Spinal cord (tissue), 10 donors: ENCODE data around the gene SLC25A45. TPM values are rescaled to one million over a fixed set of nuclear protein-coding genes. Genes with fewer than 3 reads are reported as not detected.

Source experiments
- DNase-seq, 6 donors: peaks; one replicate each; pipeline versions ENCODE4 v3.0.0 to v3.0.0-alpha.2; 2013 to 2015; ENCODE audit warnings: low spot score in 6 of 6, low read depth in 4 of 6
- H3K27ac ChIP-seq: one replicate; pipeline ENCODE4 v1.5.1; 2013; ENCODE audit warnings: low read depth, low read length, control low read depth
- H3K27me3 ChIP-seq: one replicate; pipeline ENCODE4 v1.6.1; 2013; ENCODE audit warnings: low read length; ENCODE audit not compliant: control insufficient read depth, insufficient read depth
- H3K36me3 ChIP-seq: one replicate; pipeline ENCODE4 v1.6.1; 2013; ENCODE audit warnings: low read length; ENCODE audit not compliant: control insufficient read depth, insufficient read depth
- H3K4me1 ChIP-seq: one replicate; pipeline ENCODE4 v1.6.1; 2013; ENCODE audit warnings: low read length; ENCODE audit not compliant: control insufficient read depth, insufficient read depth
- H3K4me3 ChIP-seq: one replicate; pipeline ENCODE4 v1.5.1; 2013; ENCODE audit warnings: low read depth, low read length, control low read depth
- H3K9me3 ChIP-seq: one replicate; pipeline ENCODE4 v1.6.1; 2013; ENCODE audit warnings: low read length; ENCODE audit not compliant: control insufficient read depth, insufficient read depth
- WGBS: methylation state at CpG from one replicate; pipeline ENCODE4 v1.1.5; 2013; ENCODE audit warnings: missing lambda C conversion rate; ENCODE audit not compliant: insufficient coverage; 5-methylcytosine and 5-hydroxymethylcytosine counted together
- long read RNA-seq, 4 donors: transcript quantifications; one replicate each; lab custom pipeline, GENCODE V29; 2026
- polyA plus RNA-seq, 2 donors: library from polyadenylated mRNA; unstranded; fragments of 120-200 nt; gene quantifications; one replicate each; pipeline ENCODE4 v1.2.1, GENCODE V29; 2013; ENCODE audit not compliant: insufficient read length in 2 of 2
- total RNA-seq, 2 donors: library from RNA; depleted of rRNA in 1 of 2; stranded (reverse); fragments of 120-200 nt in 1 of 2; fragments of >200 nt in 1 of 2; gene quantifications; one replicate each; pipeline versions ENCODE4 v1.2.3 to v1.2.4, GENCODE V29; 2013 to 2014
- donor health status: healthy.

Gene SLC25A45
- total RNA-seq (1 to 10 TPM; 2.3 to 3.1 TPM), polyA plus RNA-seq (1 to 10 TPM; 1.8 to 3.7 TPM)
- long read RNA-seq, donor 1, partial matches to known transcripts: 40 of 40 reads
- long read RNA-seq, donor 1, other reads (novel, unspliced or antisense): 0 of 40 reads
- long read RNA-seq, donor 2: 0 reads
- long read RNA-seq, donor 3, partial matches to known transcripts: 7 of 7 reads
- long read RNA-seq, donor 3, other reads (novel, unspliced or antisense): 0 of 7 reads
- long read RNA-seq, donor 4, partial matches to known transcripts: 50 of 54 reads
- long read RNA-seq, donor 4, other reads (novel, unspliced or antisense): 0 of 54 reads

- Histone ChIP-seq H3K36me3 (peaks cover 2% of the 10 kb centered on the region), H3K27ac (peak within 1 kb of the TSS; percentile 92), H3K4me3 (peak within 1 kb of the TSS; percentile 36), H3K4me1 (peaks cover 37% of the 10 kb centered on the region), H3K27me3 (no peaks in the 10 kb centered on the region), H3K9me3 (no peaks in the 10 kb centered on the region)
- DNase-seq: peak in 3 of 6 donors; percentile 25 to 75 (median 62)
- 13% methylated on average over 22 of the region's 27 CpGs for WGBS
Measured at GRCh38 chr11:65382033-65382803, at the start of gene SLC25A45. Gene SLC25A45 (minus strand): TSS chr11:65382646. CDS start chr11:65381951, 695 bp downstream.

GRCh38 chr11:65431451-65432099 lies 49.1 kb upstream of the SLC25A45 start:
- Histone ChIP-seq H3K4me1 (peaks cover 20% of the 10 kb centered on the region), H3K9me3 (no peaks in the 10 kb centered on the region), H3K36me3 (peaks cover 9% of the 10 kb centered on the region), H3K27ac (no peak overlapping the region), H3K4me3 (no peak overlapping the region), H3K27me3 (no peaks in the 10 kb centered on the region)
- WGBS: no CpG with 5 or more reads among the region's 4 CpGs
- DNase-seq: no peak

DNA sequence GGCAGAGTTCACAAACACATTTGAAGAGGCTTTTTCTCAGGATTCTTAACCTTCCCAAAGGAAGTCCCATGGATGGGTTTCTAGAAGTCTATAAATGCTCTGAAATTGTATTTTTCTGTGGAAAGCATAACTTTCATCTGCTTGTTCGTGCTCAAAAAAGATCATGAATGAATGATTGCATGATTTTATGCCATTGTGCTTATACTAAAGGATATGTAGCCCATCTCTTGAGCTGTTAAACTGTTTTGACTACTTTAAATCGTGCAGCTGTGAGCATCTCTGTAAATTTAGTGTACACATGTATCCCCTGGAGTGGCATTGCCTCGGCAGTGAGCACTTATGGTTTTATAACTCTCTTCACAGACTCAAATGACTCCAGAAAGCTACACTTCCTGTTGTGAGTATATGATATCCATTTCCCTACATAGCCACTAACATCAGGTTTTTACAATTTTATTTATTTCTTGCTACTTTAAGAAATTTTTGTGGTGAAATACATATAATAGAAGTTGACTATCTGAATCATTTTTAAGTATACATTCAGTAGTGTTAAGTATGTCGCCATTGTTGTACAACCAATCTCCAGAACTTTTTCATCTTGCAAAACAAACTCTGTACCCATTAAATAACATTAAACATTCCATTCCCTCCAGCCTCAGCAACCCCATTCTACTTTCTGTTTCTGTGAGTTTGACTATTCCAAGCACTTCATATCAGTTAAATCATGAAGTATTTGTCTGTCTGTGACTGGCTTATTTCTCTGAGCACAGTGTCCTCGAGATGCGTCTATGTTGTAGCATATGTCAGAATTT lies 48.2 kb upstream of the SLC25A45 start:
- H3K27ac ChIP-seq: peak overlapping the region; percentile 81
- 60% methylated on average over 1 of the region's 6 CpGs for WGBS
- peak overlapping the region; percentile 7 for H3K4me3 ChIP-seq
- no peaks in the 10 kb centered on the region for H3K9me3 ChIP-seq
- H3K36me3 ChIP-seq: peaks cover 5% of the 10 kb centered on the region
- H3K27me3 ChIP-seq: no peaks in the 10 kb centered on the region
- H3K4me1 ChIP-seq: peaks cover 20% of the 10 kb centered on the region
- peak in 1 of 6 donors; percentile 44 for DNase-seq

GRCh38 chr11:65429724-65430405 lies 47.4 kb upstream of the SLC25A45 start:
- H3K9me3 ChIP-seq: no peaks in the 10 kb centered on the region
- peaks cover 5% of the 10 kb centered on the region for H3K36me3 ChIP-seq
- H3K27me3 ChIP-seq: no peaks in the 10 kb centered on the region
- H3K4me1 ChIP-seq: peaks cover 20% of the 10 kb centered on the region
- WGBS: no CpG with 5 or more reads among the region's 9 CpGs
- peak in 2 of 6 donors; percentile 69 for DNase-seq
- peak overlapping the region; percentile 7 for H3K4me3 ChIP-seq
- H3K27ac ChIP-seq: peak overlapping the region; percentile 81

DNA sequence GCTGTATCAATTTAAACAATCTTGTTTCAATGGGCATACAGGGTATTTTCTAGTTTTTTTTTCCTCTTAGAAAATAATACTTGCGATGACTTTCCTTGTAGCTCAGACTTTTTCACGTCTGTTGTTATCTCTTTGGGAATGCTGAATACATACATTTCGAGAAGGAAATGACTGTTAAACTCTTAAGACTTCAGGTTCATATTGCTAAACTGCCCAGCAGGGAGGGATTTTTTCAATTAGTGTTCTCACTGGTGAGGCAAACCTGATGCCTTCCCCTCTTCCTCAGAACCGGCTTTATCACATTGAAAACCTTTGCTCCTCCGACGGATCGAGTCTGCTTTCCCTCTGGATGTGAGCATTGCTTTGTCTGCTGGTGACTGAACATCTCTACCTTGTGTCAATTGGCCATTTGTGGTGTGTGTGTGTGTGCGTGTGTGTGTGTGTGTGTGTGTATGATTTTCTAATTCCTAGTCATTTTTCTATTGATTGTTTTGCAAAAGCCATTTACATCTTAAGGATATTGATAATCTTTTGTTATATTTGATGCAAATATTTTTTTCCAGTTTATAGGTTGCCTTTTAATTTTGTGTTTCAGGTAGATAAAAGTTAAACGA lies 46.7 kb upstream of the SLC25A45 start:
- Histone ChIP-seq H3K27ac (peak overlapping the region; percentile 81), H3K4me3 (peak overlapping the region; percentile 5), H3K36me3 (peaks cover 3% of the 10 kb centered on the region), H3K9me3 (no peaks in the 10 kb centered on the region), H3K4me1 (peaks cover 21% of the 10 kb centered on the region), H3K27me3 (no peaks in the 10 kb centered on the region)
- no CpG with 5 or more reads among the region's 9 CpGs for WGBS
- peak in 2 of 6 donors; percentile 41 to 82 for DNase-seq

- Histone ChIP-seq H3K36me3 (peaks cover 3% of the 10 kb centered on the region), H3K4me1 (peaks cover 27% of the 10 kb centered on the region), H3K9me3 (no peaks in the 10 kb centered on the region), H3K4me3 (no peak overlapping the region), H3K27me3 (no peaks in the 10 kb centered on the region), H3K27ac (peak overlapping the region; percentile 81)
- no peak for DNase-seq
- WGBS: no CpG with 5 or more reads among the region's 5 CpGs
Measured at GRCh38 chr11:65428578-65429067, 46.2 kb upstream of the SLC25A45 start.

DNA sequence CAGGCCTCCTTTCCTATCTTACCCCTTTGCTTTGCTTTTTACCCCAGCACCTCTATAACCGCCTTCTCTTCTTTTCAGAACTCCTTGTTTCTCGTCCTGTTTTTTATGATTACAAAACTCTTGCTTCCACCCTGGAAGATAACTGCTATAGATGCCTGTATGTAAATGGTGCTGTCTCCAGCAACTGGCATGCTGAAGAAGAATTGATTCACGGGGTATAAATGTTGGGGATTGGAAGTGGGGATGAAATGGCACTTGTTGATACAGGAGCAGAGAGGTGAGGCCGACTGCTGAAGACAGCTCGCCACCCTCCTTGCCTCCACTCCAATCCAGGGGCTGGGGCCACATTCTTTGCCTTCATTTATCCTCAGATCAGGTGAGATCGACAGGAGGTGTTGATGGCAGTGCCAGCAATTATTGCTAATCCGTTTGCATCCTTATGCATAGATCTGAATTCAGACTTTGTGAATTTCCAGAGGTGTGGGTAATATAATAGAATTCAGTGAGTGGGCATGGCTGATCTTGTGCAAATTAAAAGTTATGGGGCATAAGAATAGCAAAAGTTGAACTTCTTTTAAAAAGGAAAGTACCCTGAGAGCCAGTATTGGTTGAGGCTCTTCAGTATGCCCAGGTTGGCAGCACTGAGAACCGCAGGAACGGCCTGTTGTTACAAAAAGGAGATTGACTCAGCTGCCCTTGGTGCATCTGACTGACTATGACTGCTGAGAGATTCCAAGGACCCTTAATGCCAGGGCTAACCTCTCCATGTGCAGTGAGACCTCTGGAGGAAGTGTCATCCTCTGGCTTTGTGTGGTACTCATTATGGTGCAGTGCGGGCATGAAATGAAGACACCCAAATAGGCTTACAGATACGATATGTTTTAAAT lies 45.5 kb upstream of the SLC25A45 start:
- H3K4me1 ChIP-seq: peaks cover 34% of the 10 kb centered on the region
- H3K4me3 ChIP-seq: no peak overlapping the region
- no peak overlapping the region for H3K27ac ChIP-seq
- H3K9me3 ChIP-seq: no peaks in the 10 kb centered on the region
- peaks cover 3% of the 10 kb centered on the region for H3K36me3 ChIP-seq
- WGBS: 74% methylated on average over 7 of the region's 11 CpGs
- H3K27me3 ChIP-seq: no peaks in the 10 kb centered on the region
- no peak for DNase-seq
